Stimulated activated CD4-positive, alpha-beta T cell treated with anti-CD3 and anti-CD28 coated beads, Interleukin-15, amount 100 ng/mL, for 24 hours (primary cell): ENCODE results near the gene CUL9.

Experiments
- DNase-seq: peaks from one replicate; pipeline ENCODE4 v3.0.0-alpha.2; 2020

CUL9 gene

DNA sequence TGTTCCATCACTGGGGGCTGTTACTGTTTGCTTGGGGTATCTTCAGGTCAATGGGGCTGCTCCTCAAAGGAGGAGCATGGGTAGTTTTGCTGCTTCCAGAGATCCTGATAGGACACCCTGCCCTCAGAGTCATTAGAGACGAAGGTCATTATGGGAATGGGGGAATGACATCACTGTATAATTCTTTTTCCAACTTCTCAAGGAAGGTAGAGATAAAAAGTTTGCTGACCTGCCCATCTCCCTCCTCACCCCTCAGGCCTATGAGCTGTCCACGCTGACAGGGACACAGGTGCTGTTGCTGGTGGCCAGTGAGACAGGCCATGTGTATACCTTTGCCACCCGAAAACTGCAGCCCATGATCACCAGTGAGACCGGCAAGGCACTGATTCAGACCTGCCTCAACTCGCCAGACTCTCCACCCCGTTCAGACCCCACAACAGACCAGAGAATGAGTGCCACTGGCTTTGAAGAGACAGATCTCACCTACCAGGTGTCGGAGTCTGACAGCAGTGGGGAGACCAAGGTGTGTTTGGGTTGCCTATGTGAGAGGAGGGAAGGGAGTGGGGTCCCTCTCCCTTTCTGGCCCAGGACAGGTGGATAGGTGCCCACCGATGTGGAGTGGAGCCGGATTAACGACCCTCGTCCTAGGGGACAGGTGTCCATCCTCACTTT, 8.3 kb upstream of the CUL9 start:
- DNase-seq: no peak

DNA sequence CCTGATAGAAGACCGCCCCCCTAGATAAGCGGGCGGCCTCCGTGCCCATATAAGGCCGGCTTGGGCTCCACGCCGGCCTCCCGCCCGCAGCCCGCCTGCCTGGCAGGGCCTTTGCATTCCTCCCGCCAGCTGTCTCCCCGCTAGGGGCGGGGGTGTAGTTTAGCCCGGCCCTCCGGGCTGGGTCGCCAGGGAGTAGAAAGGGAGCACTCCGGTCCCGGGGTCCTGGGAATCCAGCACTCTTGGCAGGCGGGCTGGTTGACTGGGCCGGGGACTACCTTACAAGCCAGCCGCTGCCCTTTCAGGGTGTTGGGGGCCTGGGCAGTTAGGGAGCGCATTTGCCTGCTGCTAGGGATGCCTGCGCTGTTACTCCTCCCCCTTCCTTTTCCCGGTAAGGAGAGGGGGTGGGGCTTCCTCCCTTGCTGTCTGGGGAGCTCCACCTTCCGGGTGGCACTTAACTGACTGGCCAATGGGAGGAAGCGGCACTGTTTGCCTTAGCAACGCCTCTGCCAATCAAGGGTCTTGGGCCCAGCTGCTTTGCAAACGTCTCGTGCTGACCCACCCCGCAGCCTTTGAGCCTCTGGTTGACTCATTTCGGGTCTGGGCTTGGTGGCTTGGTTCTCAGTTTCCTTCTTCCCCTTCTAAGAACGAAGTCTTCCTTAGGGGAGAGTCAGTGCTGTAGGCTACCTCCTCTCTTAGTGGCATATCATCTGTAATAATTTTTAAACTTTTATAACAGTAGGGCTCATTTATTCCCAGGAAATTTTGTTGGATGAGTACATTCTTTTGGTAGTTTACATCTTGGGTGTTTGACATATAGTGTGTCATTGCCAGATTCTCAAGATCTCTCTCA, 7.5 kb upstream of the CUL9 start:
- peak; percentile 97 for DNase-seq

DNA sequence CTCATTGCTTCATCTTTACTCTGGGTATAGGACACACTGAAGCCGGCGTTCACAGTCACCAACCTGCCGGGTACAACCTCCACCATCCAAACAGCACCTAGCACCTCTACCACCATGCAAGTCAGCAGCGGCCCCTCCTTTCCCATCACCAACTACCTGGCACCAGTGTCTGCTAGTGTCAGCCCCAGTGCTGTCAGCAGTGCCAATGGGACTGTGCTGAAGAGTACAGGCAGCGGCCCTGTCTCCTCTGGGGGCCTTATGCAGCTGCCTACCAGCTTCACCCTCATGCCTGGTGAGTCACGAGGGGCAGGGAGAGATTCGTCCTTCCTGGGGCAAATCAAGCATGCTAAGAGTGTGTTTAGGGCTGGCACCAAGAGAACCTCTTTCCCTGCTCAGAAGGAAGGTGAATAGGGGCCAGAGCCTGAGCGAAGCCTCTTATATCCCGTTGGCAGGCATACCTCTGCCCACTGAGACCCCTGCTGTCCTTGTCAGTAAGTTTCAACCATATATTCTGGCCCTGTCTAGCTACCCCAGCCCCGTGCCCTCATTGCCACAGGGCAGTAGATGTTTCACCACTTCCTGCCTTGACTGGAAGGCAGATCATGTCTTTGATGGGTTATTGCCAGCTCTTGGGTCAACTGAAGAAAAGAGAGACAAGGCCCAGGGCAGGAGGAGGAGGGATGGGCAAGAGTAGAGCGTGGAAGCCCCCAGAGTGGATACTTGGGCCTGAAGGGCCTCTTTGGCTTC, 6.1 kb upstream of the CUL9 start:
- no peak for DNase-seq

DNA sequence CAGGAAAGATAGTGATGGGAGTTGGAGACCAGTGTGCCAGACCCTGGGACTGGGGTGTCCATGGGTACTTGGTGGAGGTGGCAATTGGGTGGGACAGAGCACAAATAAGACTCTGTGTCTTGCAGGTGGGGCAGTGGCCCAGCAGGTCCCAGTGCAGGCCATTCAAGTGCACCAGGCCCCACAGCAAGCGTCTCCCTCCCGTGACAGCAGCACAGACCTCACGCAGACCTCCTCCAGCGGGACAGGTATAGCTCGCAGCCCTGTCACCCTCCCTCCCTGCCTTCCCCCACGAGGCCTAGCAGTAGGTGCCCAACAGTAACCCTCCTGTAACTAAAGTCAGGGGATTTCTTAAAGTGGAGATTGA, 5.6 kb upstream of the CUL9 start:
- DNase-seq: no peak

DNA sequence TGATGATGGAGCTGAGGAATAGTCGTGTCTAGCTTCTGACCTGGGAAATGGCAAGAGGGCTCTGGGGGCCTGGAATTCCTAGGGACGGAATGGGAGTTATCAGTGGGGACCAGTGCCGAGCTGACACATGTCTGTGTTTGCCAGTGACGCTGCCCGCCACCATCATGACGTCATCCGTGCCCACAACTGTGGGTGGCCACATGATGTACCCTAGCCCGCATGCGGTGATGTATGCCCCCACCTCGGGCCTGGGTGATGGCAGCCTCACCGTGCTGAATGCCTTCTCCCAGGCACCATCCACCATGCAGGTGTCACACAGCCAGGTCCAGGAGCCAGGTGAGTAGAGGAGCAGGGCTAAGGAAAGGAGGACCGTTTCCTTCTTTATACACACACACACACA, 3.8 kb upstream of the CUL9 start:
- no peak for DNase-seq

DNA sequence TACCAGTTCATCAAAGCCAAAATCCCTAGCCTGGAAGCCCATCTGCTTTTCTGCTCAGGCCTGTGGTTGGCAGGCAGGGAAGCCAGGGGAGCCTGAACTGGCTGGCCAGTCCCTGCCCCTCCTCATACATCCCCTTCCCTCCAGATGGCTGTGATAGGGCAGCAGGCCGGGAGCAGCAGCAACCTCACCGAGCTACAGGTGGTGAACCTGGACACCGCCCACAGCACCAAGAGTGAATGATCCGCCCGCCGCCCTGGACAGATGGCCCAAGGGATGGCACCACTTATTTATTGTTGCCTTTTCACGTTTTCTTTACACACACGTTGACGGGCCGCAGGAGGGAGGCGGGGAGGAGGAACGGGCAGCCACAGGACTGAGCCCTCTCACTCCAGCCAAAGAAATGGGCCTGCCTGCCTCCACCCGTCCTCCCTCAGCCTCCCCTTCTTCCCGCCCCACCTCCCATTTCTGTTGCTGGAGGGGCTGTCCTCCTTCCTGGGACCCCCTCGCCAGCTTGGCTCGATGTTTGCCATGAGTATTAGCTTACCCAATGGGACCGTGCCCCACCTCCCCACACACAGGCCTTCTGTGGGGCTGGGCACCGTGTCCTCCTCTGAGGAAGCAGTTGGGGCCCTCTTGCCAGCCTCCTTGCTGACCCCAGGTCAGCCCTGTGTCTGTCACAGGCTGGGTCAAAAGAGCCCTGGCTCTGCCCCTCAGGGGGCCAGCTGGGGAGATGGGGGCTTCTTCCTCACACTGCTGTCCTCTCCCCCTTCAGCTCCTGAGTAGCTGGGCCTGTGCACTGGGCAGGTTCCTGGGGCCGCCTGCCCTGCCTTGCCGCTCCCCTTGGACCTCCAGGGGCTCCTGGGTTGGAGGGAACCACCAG, 2.8 kb upstream of the CUL9 start:
- DNase-seq: no peak

DNA sequence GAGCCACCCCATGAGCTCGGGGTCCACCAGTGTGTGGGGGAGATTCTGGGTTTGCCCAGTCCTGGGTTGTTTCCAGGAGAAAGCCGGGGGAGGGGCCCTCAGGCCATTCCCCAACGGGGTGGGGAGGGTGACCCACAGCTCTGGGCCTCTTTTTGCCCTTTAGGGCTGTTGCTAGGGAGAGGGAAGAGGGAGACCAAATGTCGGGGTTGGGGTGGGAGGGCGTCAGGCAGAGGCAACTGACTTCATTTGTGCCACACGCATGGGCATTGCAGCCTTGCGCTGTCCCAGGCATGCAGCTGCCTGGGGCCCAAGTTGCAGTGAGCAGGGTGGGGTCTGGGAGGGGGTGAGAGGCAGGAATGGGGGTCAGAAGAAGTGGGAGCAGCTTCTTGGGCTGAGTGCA, 1.9 kb upstream of the CUL9 start:
- no peak for DNase-seq

DNA sequence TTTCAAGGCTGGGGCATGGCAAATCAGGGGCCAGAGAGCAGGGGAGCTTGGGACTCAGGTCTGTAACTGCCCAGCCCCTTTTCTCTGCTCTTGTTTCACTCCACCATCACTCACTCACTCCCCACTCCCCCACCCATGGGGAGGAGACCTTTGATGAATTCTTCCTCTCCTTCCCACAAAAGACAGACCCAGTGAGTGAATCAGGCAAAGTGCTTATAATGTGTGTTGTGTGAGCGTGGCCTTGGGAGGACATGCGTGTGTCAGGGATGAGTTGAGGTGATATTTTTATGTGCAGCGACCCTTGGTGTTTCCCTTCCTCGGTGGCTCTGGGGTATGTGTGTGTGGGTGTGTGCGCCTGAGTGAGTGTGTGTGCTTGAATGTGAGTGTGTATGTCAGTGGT, 1.0 kb upstream of the CUL9 start:
- DNase-seq: no peak

DNA sequence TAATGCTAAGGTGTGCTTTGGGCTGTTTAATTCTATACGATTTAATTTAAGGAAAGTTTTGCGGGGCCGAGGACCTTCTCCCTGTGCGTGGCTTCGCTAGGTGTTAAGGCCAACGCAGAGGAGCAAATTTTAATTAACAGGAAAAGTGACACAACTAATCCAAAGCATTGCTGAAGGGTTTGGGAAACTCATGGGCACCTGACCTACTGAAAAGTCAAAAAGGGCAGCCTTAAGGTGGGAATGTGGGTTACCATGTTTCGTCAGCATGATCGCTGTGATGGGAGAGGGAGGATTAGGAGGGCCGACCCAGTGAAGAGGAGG, 415 bp upstream of the CUL9 start:
- no peak for DNase-seq

DNA sequence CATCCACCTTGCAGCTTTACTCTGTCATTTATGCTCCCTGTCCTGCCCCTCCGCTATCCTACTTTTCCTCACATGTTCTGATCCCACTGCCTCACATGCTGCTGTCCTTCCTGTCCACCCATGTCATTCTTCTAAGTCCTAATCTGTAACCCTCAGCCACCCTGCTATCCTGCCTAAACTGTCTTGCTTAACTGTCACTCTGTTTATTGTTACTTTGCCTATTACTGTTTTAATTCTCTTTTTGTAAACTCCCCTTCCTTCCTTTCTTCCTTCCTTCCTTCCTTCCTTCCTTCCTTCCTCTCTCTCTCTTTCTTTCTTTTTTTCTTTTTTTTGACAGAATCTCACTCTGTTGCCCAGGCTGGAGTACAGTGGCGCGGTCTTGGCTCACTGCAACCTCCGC, 1.4 kb downstream of the CUL9 start:
- DNase-seq: no peak

DNA sequence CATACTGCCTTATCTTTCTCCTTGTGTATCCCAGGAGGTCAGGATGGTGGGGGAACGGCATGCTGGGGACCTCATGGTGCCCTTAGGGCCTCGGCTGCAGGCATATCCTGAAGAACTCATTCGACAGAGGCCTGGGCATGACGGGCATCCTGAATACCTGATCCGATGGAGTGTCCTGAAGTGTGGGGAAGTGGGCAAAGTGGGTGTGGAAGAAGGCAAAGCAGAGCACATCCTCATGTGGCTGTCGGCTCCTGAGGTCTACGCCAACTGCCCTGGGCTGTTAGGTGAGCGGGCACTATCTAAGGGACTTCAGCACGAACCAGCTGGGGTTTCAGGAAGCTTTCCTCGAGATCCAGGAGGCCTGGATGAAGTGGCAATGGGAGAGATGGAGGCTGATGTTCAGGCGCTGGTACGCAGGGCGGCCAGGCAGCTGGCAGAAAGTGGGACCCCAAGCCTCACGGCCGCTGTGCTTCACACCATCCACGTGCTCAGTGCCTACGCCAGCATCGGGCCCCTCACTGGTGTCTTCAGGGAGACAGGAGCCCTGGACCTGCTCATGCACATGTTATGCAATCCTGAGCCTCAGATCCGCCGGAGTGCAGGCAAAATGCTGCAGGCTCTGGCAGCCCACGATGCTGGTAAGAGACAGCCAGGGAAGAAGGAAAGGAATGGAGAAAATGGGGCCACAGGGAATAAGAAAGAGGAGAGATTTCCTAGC, 2.4 kb downstream of the CUL9 start:
- DNase-seq: no peak

DNA sequence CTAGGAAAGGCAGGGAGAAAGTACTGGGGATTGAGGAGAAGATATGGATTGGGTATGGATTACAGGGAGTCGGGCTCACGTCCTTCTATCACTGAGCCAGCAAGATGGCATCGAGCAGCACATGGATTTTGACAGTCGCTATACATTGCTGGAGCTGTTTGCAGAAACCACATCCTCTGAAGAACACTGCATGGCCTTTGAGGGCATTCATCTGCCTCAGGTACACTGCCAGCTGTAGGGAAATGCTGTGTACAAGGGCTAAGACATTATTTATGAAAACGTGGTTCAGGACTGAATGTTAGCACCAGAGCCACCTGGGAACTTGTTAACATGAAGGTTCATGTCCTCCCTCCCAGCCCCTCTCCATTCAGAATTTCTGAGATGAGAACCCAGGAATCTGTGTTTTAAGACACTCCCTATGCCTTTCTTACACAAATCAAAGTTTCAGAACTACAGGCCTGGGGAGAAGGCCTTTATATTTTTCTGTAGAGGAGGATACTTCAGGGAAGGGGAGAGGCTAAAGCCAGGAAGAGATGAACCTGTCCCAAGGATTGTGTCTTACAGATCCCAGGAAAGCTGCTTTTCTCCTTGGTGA, 3.5 kb downstream of the CUL9 start:
- no peak for DNase-seq

DNA sequence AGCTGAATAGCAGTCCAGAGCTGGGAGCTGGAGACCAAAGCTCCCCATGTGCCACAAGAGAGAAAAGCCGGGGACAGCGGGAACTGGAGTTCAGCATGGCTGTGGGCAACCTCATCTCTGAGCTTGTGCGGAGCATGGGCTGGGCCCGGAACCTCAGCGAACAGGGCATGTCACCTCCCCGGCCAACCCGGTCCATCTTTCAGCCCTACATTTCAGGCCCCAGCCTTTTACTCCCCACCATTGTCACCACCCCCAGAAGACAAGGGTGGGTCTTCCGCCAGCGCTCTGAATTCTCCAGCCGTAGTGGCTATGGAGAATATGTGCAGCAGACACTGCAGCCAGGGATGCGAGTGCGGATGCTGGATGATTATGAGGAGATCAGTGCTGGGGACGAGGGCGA, 4.0 kb downstream of the CUL9 start:
- no peak for DNase-seq

DNA sequence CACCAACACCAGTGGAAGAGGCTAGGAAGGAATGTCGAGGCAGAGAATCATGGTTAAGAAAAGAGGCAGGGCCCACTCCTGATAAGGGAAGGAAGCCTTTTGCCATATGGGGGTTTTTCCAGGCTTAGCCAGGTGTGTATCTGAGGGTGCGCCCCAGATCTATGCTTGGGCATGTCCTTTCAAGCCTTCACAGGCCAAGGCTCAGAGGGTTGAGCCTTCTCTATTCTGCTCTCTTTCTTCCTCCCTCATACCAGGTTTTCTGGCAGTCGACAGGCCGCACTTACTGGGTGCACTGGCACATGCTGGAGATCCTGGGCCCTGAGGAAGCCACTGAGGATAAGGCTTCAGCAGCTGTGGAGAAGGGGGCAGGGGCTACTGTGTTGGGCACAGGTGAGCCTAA, 4.7 kb downstream of the CUL9 start:
- no peak for DNase-seq

DNA sequence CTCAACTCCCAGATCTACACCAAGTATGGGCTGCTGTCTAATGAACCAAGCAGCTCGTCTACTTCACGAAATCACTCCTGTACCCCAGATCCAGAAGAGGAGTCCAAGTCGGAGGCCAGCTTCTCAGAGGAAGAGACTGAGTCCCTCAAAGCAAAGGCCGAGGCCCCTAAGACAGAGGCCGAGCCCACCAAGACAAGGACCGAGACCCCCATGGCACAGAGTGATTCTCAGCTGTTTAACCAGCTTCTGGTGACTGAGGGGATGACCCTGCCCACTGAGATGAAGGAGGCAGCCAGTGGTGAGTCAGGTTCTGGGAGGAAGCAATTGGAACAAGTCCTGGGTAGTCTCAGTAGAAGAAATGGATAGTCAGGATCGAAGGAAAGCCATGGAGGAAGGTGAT, 5.8 kb downstream of the CUL9 start:
- no peak for DNase-seq

DNA sequence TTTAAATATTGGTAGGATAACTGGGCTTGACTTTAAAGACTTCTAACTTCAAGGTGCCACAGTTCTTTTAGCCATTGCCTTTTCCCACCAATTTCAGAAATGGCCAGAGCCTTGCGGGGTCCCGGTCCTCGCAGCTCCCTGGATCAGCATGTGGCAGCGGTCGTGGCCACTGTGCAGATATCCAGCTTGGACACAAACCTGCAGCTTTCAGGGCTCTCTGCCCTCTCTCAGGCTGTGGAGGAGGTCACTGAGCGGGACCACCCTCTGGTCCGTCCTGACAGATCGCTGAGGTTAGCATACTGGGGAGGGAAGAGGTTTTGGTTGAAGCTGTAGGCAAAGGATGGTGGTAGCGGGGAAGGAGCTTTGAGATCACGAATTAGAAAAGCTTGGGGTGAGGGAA, 6.4 kb downstream of the CUL9 start:
- DNase-seq: no peak

DNA sequence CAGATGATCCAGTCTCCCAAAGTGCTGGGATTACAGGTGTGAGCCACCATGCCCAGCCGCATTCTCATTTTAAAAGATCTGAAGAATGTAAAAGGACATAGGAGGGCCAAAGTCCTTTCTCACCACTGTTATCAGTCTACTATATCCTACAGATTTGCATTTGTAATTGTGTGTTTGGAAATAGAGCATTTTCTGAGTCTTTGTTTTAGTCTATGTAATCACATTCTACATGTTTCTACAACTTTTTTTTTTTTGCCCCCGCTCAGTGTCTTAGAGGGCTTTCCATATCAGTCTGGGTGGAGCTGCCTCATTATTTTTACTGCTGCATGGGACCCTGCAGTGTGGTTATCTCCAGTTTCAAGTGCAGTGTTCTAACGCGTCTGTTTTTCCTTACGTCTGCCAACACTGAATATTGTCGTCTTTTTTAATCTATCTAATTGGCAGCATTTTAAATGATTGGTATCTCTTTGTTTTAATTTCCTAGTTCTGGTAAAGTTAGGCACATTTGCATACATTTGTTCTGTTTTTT, 7.8 kb downstream of the CUL9 start:
- no peak for DNase-seq

DNA sequence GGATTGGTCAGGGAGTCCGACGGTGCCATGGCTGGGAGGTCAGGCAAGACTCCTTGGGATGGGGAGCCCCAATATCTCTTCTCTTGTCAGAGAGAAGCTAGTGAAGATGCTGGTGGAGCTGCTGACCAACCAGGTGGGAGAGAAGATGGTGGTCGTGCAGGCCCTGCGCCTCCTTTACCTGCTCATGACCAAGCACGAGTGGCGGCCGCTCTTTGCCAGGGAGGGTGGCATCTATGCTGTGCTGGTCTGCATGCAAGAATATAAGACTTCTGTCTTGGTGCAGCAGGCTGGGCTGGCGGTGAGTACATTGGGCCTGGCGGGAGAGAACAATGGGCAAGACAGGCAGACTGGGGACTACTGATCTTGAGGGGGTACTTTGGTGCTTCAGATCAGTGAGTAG, 10.9 kb downstream of the CUL9 start:
- no peak for DNase-seq

DNA sequence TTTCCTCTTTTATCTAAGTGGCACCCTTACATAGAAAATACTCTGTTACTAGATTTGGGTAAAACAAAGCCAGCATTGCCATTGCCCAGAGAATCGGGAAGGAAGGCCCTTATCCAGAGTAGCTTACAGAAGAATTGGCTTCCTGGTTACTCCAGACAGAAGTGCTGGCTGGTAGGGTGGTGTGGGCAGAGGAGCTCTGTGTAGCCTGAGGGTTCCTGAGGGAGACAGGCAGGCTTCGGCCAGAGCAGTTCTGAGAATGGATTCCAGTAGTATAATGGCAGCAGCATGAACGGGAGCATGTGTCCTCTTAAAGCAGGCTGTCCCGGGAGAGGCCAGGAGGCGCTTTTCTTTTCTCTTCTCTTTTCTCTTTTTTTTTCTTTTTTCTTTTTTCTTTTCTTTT, 11.9 kb downstream of the CUL9 start:
- no peak for DNase-seq

DNA sequence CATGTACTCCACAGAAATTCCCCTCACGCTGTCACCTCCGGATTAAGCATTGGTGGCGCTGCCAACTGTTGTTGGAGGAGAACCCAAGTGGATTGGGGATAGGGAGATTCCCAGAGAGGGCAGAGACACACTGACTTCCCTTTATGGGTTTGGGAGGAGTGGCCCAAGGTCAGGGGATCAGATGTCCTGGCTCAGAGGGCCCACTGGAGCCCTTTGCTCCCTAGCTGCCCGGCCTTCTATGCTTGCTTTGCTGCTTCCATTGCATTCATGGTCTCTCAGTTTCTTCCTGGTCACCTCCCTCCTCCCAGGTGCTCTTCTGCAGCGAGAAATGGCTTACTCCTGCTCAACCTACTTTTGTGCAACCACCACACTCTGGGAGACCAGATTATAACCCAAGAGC, 14.3 kb downstream of the CUL9 start:
- DNase-seq: no peak

DNA sequence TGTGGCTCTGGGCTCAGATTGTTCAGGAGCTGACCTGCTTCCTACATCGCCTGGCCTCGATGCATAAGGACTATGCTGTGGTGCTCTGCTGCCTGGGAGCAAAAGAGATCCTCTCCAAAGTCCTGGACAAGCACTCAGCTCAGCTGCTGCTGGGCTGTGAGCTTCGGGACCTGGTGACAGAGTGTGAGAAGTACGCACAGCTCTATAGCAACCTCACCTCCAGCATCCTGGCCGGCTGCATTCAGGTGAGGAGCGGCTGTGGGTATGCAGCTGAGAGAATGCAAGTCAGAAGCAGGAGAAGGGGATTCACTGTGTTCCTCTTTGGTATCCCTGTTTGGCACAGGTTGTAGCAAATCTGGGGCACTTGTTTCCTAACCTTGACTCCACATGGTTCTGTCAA, 17.9 kb downstream of the CUL9 start:
- DNase-seq: no peak

DNA sequence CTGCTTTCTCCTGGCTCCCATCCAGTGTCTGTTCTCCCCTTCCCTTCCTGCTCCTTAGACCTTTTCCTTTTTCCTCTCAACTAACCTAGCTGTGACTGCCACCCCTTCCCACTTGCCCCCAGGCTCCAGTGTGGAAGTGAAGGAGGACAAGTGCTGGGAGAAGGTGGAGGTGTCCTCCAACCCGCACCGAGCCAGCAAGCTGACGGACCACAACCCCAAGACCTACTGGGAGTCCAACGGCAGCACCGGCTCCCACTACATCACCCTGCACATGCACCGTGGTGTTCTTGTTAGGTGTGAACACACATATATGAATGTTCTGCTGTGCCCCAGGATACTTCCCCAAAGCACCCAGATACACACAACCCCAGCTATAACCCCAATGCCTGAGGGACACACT, 18.5 kb downstream of the CUL9 start:
- DNase-seq: no peak
